ENCODE results near the gene GRM8. TPM values are rescaled to one million over a fixed set of nuclear protein-coding genes. Genes with fewer than 3 reads are reported as not detected.

GRM8 gene
- polyA plus RNA-seq, 1 donor from 2014 or later = 1.5 TPM

DNA sequence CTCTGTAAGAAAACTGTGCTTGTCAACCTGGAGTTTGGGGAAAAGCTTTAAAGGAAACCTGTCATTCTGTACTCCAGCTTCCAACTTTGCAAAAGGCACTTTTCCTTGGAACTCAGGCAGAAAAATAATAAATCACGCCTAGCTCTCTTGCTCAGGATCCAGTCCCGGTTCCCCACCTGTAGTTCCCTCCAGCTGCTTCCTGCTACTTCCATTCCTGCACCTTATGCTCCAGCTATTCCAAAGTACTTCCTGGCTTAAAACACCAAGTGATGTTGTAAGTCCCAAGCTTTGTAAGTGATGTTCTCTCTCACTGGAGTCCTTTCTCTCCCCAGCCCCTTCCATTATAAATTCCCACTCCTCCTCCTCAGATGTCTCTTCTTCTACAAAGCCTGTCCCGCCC lies 98.6 kb downstream of the GRM8 start:
- Histone ChIP-seq H3K4me3 (ENCODE audit: low read length) (no peak overlapping the region), H3K27me3 (ENCODE audit: insufficient read depth, low read depth, low read length) (no peaks in the 10 kb centered on the region), H4K20me1 (ENCODE audit: insufficient read depth) (no peaks in the 10 kb centered on the region), H3K79me2 (replicated peaks; ENCODE audit: insufficient read depth, low read length) (no peaks in the 10 kb centered on the region), H3K4me2 (ENCODE audit: low read length) (no peak overlapping the region), H3K9ac (ENCODE audit: low read length) (no peak overlapping the region), H3K27ac (ENCODE audit: low read length) (no peak overlapping the region), H3K9me3 (ENCODE audit: low read length) (no peaks in the 10 kb centered on the region), H3F3A (ENCODE audit: insufficient read depth, low read length, poor library complexity, severe bottlenecking) (no peaks in the 10 kb centered on the region), H2AFZ (ENCODE audit: low read depth, low read length) (no peak overlapping the region), H3K36me3 (ENCODE audit: insufficient read depth, low read length) (no peaks in the 10 kb centered on the region), H3K9me2 (ENCODE audit: insufficient read depth, low read length) (no peaks in the 10 kb centered on the region)
- TF ChIP-seq MXI1 (conservative IDR thresholded peaks at IDR 0.05; ENCODE audit: poor library complexity, severe bottlenecking) (no peak), TAF1 (IDR thresholded peaks at IDR 0.05; ENCODE audit: low read depth) (no peak), SMC3 (conservative IDR thresholded peaks at IDR 0.05; ENCODE audit: poor library complexity) (no peak), EZH2 (IDR thresholded peaks at IDR 0.05; ENCODE audit: borderline replicate concordance, insufficient read depth, low read length, poor library complexity, severe bottlenecking) (no peak), POLR2AphosphoS5 (IDR thresholded peaks at IDR 0.05) (no peak), EP300 (conservative IDR thresholded peaks at IDR 0.05; ENCODE audit: poor library complexity, severe bottlenecking) (no peak), RAD21 (conservative IDR thresholded peaks at IDR 0.05) (no peak)
- TF ChIP-seq, protein P1, sequence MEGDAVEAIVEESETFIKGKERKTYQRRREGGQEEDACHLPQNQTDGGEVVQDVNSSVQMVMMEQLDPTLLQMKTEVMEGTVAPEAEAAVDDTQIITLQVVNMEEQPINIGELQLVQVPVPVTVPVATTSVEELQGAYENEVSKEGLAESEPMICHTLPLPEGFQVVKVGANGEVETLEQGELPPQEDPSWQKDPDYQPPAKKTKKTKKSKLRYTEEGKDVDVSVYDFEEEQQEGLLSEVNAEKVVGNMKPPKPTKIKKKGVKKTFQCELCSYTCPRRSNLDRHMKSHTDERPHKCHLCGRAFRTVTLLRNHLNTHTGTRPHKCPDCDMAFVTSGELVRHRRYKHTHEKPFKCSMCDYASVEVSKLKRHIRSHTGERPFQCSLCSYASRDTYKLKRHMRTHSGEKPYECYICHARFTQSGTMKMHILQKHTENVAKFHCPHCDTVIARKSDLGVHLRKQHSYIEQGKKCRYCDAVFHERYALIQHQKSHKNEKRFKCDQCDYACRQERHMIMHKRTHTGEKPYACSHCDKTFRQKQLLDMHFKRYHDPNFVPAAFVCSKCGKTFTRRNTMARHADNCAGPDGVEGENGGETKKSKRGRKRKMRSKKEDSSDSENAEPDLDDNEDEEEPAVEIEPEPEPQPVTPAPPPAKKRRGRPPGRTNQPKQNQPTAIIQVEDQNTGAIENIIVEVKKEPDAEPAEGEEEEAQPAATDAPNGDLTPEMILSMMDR (IDR thresholded peaks at IDR 0.05; ENCODE audit: poor library complexity, severe bottlenecking) = no peak
- TF ChIP-seq, protein P2, sequence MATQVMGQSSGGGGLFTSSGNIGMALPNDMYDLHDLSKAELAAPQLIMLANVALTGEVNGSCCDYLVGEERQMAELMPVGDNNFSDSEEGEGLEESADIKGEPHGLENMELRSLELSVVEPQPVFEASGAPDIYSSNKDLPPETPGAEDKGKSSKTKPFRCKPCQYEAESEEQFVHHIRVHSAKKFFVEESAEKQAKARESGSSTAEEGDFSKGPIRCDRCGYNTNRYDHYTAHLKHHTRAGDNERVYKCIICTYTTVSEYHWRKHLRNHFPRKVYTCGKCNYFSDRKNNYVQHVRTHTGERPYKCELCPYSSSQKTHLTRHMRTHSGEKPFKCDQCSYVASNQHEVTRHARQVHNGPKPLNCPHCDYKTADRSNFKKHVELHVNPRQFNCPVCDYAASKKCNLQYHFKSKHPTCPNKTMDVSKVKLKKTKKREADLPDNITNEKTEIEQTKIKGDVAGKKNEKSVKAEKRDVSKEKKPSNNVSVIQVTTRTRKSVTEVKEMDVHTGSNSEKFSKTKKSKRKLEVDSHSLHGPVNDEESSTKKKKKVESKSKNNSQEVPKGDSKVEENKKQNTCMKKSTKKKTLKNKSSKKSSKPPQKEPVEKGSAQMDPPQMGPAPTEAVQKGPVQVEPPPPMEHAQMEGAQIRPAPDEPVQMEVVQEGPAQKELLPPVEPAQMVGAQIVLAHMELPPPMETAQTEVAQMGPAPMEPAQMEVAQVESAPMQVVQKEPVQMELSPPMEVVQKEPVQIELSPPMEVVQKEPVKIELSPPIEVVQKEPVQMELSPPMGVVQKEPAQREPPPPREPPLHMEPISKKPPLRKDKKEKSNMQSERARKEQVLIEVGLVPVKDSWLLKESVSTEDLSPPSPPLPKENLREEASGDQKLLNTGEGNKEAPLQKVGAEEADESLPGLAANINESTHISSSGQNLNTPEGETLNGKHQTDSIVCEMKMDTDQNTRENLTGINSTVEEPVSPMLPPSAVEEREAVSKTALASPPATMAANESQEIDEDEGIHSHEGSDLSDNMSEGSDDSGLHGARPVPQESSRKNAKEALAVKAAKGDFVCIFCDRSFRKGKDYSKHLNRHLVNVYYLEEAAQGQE (IDR thresholded peaks at IDR 0.05; ENCODE audit: borderline replicate concordance) = no peak

DNA sequence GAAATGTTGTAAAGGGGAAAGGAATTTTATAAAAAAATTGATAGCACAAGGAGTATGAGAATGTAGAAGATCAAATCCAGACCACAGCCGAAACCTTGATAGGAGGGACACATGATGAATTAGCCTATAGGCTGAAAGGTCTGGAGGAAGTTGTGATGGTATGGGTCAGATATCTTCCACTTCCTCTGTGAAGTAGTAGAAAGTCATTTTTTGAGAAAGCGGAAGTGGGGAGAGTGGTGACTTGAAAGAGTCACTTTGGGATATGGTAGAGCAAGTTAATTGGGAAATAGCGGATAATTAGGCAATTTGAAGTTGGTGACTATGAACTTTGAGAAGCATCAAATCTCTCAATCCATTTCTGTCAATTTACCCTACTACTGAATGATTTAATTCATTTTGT lies 99.4 kb downstream of the GRM8 start:
- TF ChIP-seq RAD21 (conservative IDR thresholded peaks at IDR 0.05) (no peak), TAF1 (IDR thresholded peaks at IDR 0.05; ENCODE audit: low read depth) (no peak), SMC3 (conservative IDR thresholded peaks at IDR 0.05; ENCODE audit: poor library complexity) (no peak), EZH2 (IDR thresholded peaks at IDR 0.05; ENCODE audit: borderline replicate concordance, insufficient read depth, low read length, poor library complexity, severe bottlenecking) (no peak)
- TF ChIP-seq, protein P1 (IDR thresholded peaks at IDR 0.05; ENCODE audit: poor library complexity, severe bottlenecking) = no peak
- TF ChIP-seq, protein P2 (IDR thresholded peaks at IDR 0.05; ENCODE audit: borderline replicate concordance) = no peak
- Histone ChIP-seq H3K36me3 (ENCODE audit: insufficient read depth, low read length) (no peaks in the 10 kb centered on the region), H3K27me3 (ENCODE audit: insufficient read depth, low read depth, low read length) (no peaks in the 10 kb centered on the region), H2AFZ (ENCODE audit: low read depth, low read length) (no peak overlapping the region), H3K4me2 (ENCODE audit: low read length) (no peak overlapping the region), H3F3A (ENCODE audit: insufficient read depth, low read length, poor library complexity, severe bottlenecking) (no peaks in the 10 kb centered on the region), H3K9me3 (ENCODE audit: low read length) (no peaks in the 10 kb centered on the region), H3K9me2 (ENCODE audit: insufficient read depth, low read length) (no peaks in the 10 kb centered on the region), H3K4me3 (ENCODE audit: low read length) (no peak overlapping the region), H3K9ac (ENCODE audit: low read length) (no peak overlapping the region), H4K20me1 (ENCODE audit: insufficient read depth) (no peaks in the 10 kb centered on the region), H3K79me2 (replicated peaks; ENCODE audit: insufficient read depth, low read length) (no peaks in the 10 kb centered on the region), H3K27ac (ENCODE audit: low read length) (no peak overlapping the region)

Data from neural cell (in vitro differentiated cells).